Dedifferentiated amniotic fluid mesenchymal stem cell (primary cell): ENCODE results near the gene TMEM88.

Source experiments
- DNase-seq: peaks from one replicate; pipeline ENCODE4 v3.0.0-alpha.2; 2016; ENCODE audit errors: extremely low spot score

Gene TMEM88

DNA sequence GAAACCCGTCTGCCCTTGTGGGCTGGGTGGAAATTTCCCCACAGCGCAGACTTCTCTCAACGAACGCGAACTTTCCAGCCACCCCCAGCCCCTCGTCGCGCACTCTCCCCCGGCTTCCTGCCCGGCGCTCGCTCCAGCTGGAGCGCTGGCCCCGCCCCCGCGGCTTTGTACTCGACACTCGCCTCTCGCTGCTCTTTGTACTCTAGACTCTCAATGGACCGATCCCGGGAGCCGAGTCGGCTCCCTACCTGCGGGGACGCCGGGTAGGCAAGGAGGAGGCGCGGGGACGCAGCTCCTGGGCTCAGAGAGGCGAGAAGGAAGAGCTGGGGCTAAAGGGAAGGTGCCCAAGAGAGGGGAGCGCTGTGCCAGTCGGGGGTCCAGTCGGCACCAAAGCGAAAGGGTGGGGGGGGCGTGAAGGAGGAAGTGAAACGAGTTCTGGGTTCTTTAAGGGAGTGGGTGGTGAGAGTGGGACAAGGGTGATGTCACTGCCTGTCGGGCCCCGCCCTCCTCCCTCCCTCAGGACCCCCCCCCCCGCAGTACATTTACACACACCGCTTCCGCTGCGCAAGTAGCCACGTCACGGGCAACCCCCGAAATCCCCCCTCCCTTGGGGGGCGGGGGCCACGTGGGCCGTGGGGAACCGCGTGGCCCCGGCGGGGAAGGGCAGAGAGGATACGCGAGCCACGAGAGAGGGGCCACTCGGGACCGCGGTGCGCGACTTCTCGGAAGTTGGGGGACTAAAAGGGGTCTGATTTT, 11.2 kb upstream of the TMEM88 start:
- DNase-seq, result peak; percentile 43

GRCh38 chr17:7844292-7845154, 10.3 kb upstream of the TMEM88 start:
- peak; percentile 95 for DNase-seq

DNA sequence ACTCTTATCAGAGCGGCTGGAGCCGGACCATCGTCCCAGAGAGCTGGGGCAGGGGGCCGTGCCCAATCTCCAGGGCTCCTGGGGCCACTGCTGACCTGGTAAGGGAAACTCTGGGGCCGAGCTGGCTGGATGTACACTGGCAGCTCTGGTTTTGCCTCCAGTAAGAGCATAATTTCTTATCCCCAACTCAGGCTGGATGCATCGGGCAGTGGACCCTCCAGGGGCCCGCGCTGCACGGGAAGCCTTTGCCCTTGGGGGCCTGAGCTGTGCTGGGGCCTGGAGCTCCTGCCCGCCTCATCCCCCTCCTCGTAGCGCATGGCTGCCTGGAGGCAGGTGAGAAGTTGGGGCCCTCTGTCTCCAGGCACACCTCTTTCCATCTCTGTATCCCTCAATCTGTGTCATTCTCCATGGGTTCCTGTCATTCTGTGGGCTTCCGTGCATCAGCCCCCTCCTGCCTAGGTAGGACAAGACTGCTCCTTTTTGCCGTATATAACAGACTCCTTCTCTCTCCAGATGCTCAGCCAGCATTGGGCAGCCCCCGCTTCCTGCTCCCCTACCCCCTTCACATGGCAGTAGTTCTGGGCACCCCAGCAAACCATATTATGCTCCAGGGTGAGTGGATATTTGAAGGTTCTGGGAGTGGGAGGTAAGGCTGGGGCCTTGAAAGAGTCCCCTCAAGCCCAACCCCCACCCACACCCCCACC, 9.4 kb upstream of the TMEM88 start:
- DNase-seq, result no peak

GRCh38 chr17:7846063-7846735, 8.7 kb upstream of the TMEM88 start:
- no peak for DNase-seq

DNA sequence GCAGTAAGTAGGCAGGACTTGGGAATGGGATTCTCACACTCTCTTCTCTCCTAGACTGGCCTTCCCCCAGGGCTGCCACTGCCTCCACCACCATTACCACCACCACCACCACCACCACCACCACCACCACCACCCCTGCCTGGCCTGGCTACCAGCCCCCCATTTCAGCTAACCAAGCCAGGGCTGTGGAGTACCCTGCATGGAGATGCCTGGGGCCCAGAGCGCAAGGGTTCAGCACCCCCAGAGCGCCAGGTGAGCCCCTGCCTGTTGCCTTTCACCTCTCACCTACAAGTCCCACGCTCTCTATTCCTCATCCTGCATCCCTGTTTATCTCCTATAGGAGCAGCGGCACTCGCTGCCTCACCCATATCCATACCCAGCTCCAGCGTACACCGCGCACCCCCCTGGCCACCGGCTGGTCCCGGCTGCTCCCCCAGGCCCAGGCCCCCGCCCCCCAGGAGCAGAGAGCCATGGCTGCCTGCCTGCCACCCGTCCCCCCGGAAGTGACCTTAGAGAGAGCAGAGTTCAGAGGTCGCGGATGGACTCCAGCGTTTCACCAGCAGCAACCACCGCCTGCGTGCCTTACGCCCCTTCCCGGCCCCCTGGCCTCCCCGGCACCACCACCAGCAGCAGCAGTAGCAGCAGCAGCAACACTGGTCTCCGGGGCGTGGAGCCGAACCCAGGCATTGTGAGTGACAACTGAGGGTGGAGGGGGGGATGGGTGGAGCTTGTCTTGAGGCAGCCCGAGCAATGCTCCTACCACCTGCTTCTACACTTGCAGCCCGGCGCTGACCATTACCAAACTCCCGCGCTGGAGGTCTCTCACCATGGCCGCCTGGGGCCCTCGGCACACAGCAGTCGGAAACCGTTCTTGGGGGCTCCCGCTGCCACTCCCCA, 7.9 kb upstream of the TMEM88 start:
- DNase-seq, result no peak

DNA sequence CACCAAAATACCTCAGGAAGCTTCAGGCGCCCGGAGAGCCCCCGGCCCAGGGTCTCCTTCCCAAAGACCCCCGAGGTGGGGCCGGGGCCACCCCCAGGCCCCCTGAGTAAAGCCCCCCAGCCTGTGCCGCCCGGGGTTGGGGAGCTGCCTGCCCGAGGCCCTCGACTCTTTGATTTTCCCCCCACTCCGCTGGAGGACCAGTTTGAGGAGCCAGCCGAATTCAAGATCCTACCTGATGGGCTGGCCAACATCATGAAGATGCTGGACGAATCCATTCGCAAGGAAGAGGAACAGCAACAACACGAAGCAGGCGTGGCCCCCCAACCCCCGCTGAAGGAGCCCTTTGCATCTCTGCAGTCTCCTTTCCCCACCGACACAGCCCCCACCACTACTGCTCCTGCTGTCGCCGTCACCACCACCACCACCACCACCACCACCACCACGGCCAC, 6.7 kb upstream of the TMEM88 start:
- no peak for DNase-seq

GRCh38 chr17:7848739-7849129, 6.1 kb upstream of the TMEM88 start:
- no peak for DNase-seq

GRCh38 chr17:7849130-7849750, 5.6 kb upstream of the TMEM88 start:
- no peak for DNase-seq

GRCh38 chr17:7849751-7850504, 4.9 kb upstream of the TMEM88 start:
- DNase-seq, result no peak

GRCh38 chr17:7850701-7851437, 4.0 kb upstream of the TMEM88 start:
- no peak for DNase-seq

DNA sequence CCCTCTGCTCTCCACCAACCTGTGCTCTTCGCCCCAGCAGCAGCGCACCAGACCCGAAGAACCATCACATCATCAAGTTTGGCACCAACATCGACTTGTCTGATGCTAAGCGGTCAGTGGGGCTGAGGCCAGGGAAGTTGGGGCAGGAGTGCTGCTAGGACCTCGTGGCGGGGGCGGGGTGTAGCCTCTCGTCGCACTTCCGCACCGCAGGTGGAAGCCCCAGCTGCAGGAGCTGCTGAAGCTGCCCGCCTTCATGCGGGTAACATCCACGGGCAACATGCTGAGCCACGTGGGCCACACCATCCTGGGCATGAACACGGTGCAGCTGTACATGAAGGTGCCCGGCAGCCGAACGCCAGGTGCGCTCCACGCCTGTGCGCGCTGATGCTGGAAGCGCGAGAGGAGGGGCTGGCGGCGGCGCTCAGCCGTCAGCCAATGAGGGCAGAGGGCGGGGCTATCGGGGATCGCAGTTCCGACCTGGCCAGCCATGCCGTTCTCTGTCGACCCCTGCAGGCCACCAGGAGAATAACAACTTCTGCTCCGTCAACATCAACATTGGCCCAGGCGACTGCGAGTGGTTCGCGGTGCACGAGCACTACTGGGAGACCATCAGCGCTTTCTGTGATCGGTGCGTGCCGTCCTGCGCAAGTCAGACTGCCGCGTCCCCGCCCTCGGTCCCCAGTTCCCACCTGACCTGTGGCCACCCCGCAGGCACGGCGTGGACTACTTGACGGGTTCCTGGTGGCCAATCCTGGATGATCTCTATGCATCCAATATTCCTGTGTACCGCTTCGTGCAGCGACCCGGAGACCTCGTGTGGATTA, 3.2 kb upstream of the TMEM88 start:
- DNase-seq, result peak; percentile 69

DNA sequence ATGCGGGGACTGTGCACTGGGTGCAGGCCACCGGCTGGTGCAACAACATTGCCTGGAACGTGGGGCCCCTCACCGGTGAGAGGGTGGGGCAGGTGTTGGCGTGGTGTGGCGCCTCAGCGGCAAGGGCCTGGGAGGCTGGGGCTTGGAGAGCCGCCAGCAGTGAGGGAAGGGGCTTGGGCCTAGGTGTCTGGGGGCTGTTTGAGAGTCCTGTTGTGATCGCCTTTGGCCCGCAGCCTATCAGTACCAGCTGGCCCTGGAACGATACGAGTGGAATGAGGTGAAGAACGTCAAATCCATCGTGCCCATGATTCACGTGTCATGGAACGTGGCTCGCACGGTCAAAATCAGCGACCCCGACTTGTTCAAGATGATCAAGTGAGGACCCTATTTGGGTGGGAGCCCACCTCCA, 2.6 kb upstream of the TMEM88 start:
- no peak for DNase-seq

DNA sequence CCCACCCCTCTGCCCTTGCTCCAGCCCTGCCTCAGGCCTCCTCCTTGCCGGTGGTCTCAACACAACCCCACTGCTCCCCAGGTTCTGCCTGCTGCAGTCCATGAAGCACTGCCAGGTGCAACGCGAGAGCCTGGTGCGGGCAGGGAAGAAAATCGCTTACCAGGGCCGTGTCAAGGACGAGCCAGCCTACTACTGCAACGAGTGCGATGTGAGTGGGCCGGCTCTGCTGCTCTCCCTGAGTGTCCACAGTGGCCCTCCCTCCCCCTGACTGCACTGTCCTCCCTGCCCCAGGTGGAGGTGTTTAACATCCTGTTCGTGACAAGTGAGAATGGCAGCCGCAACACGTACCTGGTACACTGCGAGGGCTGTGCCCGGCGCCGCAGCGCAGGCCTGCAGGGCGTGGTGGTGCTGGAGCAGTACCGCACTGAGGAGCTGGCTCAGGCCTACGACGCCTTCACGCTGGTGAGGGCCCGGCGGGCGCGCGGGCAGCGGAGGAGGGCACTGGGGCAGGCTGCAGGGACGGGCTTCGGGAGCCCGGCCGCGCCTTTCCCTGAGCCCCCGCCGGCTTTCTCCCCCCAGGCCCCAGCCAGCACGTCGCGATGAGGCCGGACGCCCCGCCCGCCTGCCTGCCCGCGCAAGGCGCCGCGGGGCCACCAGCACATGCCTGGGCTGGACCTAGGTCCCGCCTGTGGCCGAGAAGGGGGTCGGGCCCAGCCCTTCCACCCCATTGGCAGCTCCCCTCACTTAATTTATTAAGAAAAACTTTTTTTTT, 1.8 kb upstream of the TMEM88 start:
- no peak for DNase-seq

GRCh38 chr17:7853691-7854038, 1.2 kb upstream of the TMEM88 start:
- no peak for DNase-seq

DNA sequence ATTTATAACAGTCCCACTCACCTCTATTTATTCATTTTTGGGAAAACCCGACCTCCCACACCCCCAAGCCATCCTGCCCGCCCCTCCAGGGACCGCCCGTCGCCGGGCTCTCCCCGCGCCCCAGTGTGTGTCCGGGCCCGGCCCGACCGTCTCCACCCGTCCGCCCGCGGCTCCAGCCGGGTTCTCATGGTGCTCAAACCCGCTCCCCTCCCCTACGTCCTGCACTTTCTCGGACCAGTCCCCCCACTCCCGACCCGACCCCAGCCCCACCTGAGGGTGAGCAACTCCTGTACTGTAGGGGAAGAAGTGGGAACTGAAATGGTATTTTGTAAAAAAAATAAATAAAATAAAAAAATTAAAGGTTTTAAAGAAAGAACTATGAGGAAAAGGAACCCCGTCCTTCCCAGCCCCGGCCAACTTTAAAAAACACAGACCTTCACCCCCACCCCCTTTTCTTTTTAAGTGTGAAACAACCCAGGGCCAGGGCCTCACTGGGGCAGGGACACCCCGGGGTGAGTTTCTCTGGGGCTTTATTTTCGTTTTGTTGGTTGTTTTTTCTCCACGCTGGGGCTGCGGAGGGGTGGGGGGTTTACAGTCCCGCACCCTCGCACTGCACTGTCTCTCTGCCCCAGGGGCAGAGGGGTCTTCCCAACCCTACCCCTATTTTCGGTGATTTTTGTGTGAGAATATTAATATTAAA, 638 bp upstream of the TMEM88 start:
- no peak for DNase-seq

DNA sequence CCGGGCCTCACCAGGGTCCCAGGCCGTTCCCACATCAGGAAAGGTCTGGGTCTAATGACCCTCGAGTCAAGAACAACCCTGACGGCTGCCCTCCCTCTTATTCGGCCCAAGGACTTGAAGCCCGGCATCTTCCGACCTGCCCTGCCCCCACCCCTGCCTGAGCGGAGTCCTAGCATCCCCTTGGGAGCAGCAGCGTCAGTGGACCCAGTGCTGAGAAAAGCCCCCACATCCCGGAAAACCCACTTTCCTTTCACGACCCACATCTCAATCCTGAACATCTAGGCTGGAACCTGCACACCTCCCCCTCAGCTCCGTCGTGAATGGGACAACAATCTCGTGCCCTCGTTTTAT, 769 bp downstream of the TMEM88 start:
- DNase-seq, result no peak
